ENCODE data around the gene EIF4ENIF1. TPM values are rescaled to one million over a fixed set of nuclear protein-coding genes. Genes with fewer than 3 reads are reported as not detected.
A peak's percentile ranks its signal among the peaks of the same experiment; 100 is the strongest.
"Not testable (repeated sequence)": the region's sequence is repeated elsewhere in the genome, so short reads cannot be mapped to it uniquely, and the experiment has no call there.

EIF4ENIF1 gene
- total RNA-seq, 1 donor from 2014 or later = 44.4 TPM

DNA sequence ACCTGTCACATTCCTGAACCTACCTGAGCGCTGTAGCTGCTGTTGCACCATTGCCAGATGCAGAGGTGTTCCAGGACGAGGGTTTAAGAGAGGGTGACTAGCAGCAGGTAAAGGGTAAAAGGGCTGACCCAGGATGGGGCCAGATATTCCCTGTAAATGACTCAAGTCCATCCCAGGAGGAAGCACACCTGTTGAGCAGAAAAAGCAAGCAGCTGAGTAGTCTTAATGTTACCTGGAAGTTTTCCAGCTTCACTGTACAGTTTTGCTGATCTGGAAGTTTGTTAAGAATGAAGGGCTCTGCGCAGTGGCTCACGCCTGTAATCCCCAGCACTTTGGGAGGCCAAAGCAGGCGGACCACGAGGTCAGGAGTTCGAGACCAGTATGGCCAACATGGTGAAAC lies 49.0 kb downstream of the EIF4ENIF1 start:
- no peaks in the 10 kb centered on the region for H3K9me3 Mint-ChIP-seq
- no peak for DNase-seq (ENCODE audit: low spot score in 2 of 2, unreplicated experiment in 2 of 2)
- peaks cover 43% of the 10 kb centered on the region for H3K36me3 Mint-ChIP-seq
- TF ChIP-seq, protein P1, sequence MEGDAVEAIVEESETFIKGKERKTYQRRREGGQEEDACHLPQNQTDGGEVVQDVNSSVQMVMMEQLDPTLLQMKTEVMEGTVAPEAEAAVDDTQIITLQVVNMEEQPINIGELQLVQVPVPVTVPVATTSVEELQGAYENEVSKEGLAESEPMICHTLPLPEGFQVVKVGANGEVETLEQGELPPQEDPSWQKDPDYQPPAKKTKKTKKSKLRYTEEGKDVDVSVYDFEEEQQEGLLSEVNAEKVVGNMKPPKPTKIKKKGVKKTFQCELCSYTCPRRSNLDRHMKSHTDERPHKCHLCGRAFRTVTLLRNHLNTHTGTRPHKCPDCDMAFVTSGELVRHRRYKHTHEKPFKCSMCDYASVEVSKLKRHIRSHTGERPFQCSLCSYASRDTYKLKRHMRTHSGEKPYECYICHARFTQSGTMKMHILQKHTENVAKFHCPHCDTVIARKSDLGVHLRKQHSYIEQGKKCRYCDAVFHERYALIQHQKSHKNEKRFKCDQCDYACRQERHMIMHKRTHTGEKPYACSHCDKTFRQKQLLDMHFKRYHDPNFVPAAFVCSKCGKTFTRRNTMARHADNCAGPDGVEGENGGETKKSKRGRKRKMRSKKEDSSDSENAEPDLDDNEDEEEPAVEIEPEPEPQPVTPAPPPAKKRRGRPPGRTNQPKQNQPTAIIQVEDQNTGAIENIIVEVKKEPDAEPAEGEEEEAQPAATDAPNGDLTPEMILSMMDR (IDR thresholded peaks at IDR 0.05; ENCODE audit: unreplicated experiment) = no peak
- no peaks in the 10 kb centered on the region for H3K4me1 Mint-ChIP-seq
- no peak overlapping the region for H3K4me3 Mint-ChIP-seq
- peak overlapping the region; percentile 2 for H3K27ac Mint-ChIP-seq
- H3K27me3 Mint-ChIP-seq (ENCODE audit: low read depth) = no peaks in the 10 kb centered on the region

DNA sequence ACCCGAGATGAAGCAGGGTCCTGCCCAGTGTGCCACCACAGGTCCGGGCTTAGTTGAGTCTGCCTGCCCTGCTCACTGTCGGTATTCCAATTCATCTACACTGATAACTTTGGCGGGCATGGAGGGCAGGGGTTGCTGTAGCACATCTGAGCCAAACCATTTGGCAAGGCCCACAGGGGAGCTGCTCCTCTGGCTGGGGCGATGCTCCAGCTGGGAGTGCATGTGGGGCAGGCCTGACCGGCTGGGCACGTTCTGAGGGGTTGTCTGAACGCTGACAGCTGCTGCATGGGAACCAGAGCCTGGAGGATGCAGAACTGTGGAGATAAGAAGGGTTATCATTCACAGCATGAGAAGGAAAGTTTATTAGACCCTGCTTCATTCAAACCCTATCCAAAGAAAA lies 49.8 kb downstream of the EIF4ENIF1 start:
- TF ChIP-seq, protein P1 (IDR thresholded peaks at IDR 0.05; ENCODE audit: unreplicated experiment) = no peak
- no peaks in the 10 kb centered on the region for H3K4me1 Mint-ChIP-seq
- no peaks in the 10 kb centered on the region for H3K9me3 Mint-ChIP-seq
- peaks cover 42% of the 10 kb centered on the region for H3K36me3 Mint-ChIP-seq
- DNase-seq (ENCODE audit: low spot score in 2 of 2, unreplicated experiment in 2 of 2) = no peak
- no peak overlapping the region for H3K27ac Mint-ChIP-seq
- no peaks in the 10 kb centered on the region for H3K27me3 Mint-ChIP-seq (ENCODE audit: low read depth)
- H3K4me3 Mint-ChIP-seq = no peak overlapping the region

DNA sequence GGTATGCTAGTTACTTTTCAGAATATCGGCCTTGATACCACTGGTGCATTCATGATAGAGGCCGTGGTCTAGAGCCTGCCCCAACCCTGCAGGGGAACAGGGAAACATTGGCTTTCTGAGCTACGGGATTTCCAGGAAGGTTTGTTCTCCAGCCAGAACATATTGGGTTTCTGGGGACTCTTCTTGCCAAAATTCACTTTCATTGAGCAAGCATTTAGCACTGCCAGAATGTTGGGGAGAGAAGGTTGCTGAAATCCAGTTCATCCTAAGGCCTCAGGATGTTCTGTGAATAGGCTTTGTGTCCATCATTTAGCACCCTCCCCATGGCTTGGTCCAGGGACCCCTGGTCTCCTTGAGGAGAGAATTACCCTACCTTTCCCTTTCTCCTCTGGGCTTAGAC lies 53.5 kb downstream of the EIF4ENIF1 start:
- peaks cover 37% of the 10 kb centered on the region for H3K36me3 Mint-ChIP-seq
- TF ChIP-seq, protein P1 (IDR thresholded peaks at IDR 0.05; ENCODE audit: unreplicated experiment) = no peak
- H3K4me3 Mint-ChIP-seq = no peak overlapping the region
- H3K9me3 Mint-ChIP-seq = no peaks in the 10 kb centered on the region
- H3K27ac Mint-ChIP-seq = no peak overlapping the region
- no peaks in the 10 kb centered on the region for H3K27me3 Mint-ChIP-seq (ENCODE audit: low read depth)
- H3K4me1 Mint-ChIP-seq = no peaks in the 10 kb centered on the region
- no peak for DNase-seq (ENCODE audit: low spot score in 2 of 2, unreplicated experiment in 2 of 2)

DNA sequence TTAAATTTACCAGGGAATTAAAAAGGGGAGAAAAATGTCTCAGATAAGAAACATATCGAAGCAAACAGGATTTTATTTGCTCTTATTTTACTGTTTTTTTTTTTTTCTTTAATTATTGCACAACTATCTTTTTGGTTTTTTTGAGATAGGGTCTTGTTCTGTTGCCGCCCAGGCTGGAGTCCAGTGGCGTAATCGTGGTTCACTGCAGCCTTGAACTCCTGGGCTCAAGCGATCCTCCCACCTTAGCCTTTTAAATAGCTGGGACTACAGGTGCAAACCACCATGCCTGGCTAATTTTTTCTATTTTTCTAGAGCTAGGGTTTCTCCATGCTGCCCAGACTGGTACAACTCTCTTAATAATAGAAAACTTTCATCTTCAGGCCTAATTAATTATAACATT lies 57.7 kb downstream of the EIF4ENIF1 start:
- DNase-seq (ENCODE audit: low spot score in 2 of 2, unreplicated experiment in 2 of 2) = no peak
- no peak overlapping the region for H3K4me3 Mint-ChIP-seq
- TF ChIP-seq, protein P1 (IDR thresholded peaks at IDR 0.05; ENCODE audit: unreplicated experiment) = no peak
- H3K27me3 Mint-ChIP-seq (ENCODE audit: low read depth) = no peaks in the 10 kb centered on the region
- H3K27ac Mint-ChIP-seq = no peak overlapping the region
- no peaks in the 10 kb centered on the region for H3K9me3 Mint-ChIP-seq
- H3K4me1 Mint-ChIP-seq = no peaks in the 10 kb centered on the region
- peaks cover 47% of the 10 kb centered on the region for H3K36me3 Mint-ChIP-seq

DNA sequence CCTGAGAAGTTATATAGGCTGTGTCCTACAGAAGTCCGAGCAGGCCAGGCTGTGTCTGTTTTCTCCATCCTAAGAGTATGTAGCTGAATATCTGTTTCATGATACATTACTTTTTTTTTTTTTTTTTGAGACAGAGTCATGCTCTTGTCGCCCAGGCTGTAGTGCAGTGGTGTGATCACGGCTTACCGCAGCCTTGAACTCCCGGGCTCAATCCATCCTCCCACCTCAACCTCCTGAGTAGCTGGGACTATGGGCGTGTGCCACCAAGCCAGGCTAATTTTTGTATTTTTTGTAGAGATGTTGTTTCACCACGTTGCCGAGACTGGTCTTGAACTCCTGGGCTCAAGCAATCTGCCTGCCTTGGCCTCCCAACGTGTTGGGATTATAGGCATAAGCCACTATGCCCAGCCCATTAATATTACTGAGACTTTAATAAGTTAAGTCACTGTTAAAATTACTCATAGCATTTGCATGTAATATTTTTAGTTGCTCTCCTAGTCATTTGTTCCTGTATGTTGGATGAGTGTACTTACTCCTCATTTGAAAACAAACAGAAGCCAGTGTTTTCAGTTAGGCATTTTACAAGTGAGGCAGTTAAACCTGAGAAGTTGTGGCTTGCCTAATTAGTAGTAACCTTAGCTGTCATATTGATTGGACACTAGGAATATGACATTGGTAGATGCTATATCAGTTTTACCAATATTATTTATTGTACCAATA lies 64.2 kb downstream of the EIF4ENIF1 start:
- Mint-ChIP-seq H3K9me3 (no peaks in the 10 kb centered on the region), H3K36me3 (peaks cover 56% of the 10 kb centered on the region), H3K27ac (no peak overlapping the region), H3K4me1 (no peaks in the 10 kb centered on the region), H3K4me3 (no peak overlapping the region), H3K27me3 (ENCODE audit: low read depth) (no peaks in the 10 kb centered on the region)
- DNase-seq (ENCODE audit: low spot score in 2 of 2, unreplicated experiment in 2 of 2) = no peak
- TF ChIP-seq, protein P1 (IDR thresholded peaks at IDR 0.05; ENCODE audit: unreplicated experiment) = no peak

DNA sequence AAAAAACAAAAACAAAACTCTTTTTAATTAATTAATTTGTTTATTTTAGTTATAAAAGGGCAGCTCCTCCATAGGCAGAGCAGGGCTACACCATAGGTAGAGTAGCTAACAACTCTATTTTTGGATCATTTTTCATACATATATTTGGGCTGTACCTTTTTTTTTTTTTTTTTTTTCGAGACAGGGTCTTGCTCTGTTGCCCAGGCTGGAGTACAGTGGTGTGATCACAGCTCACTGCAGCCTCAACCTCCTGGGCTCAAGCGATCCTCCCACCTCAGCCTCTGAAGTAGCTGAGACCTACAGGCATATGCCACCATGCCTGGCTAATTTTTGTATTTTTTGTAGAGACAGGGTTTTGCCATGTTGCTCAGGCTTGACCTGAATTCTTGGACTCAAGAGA lies 87.3 kb downstream of the EIF4ENIF1 start:
- H3K27me3 Mint-ChIP-seq (ENCODE audit: low read depth) = not testable (repeated sequence)

More for the DNA sequence above, 87.3 kb downstream of the EIF4ENIF1 start:
- not testable (repeated sequence) for H3K27ac Mint-ChIP-seq; H3K4me3 Mint-ChIP-seq; DNase-seq (ENCODE audit: low spot score in 2 of 2, unreplicated experiment in 2 of 2); H3K9me3 Mint-ChIP-seq
- Mint-ChIP-seq H3K36me3 (peaks cover 21% of the 10 kb centered on the region), H3K4me1 (peaks cover 17% of the 10 kb centered on the region)

Data from mesothelial cell of epicardium (in vitro differentiated cells).